Mesendoderm (in vitro differentiated cells): ENCODE data around the gene CBFB. TPM values are rescaled to one million over a fixed set of nuclear protein-coding genes. Genes with fewer than 3 reads are reported as not detected.

Experiments
- DNase-seq: peaks from one replicate; pipeline ENCODE4 v3.0.0; 2013
- H2AK5ac ChIP-seq: 2 replicates; pipeline ENCODE4 v1.6.1; 2013; ENCODE audit warnings: low read length, inconsistent platforms
- H2BK120ac ChIP-seq: 2 replicates; pipeline ENCODE4 v1.6.1; 2013; ENCODE audit warnings: low read depth, mild to moderate bottlenecking, low read length, moderate library complexity, mixed read lengths
- H2BK15ac ChIP-seq: replicated peaks from 2 replicates; pipeline ENCODE4 v1.6.1; 2013; ENCODE audit warnings: low read depth, mild to moderate bottlenecking, moderate library complexity
- H2BK5ac ChIP-seq: 2 replicates; pipeline ENCODE4 v1.6.1; 2013; ENCODE audit warnings: low read length, inconsistent platforms
- H3K18ac ChIP-seq: 2 replicates; pipeline ENCODE4 v1.6.1; 2013; ENCODE audit warnings: mild to moderate bottlenecking, low read length, mixed read lengths
- H3K23ac ChIP-seq: one replicate; pipeline ENCODE4 v1.6.1; 2013; ENCODE audit warnings: low read length
- H3K27ac ChIP-seq: 2 replicates; pipeline ENCODE4 v1.5.1; 2013; ENCODE audit warnings: low read depth, mild to moderate bottlenecking, inconsistent platforms, low read length, moderate library complexity
- H3K27me3 ChIP-seq: 2 replicates; pipeline ENCODE4 v1.6.1; 2013; ENCODE audit warnings: low read length, control low read depth, mild to moderate bottlenecking, inconsistent platforms; ENCODE audit not compliant: insufficient read depth, poor library complexity
- H3K36me3 ChIP-seq: 2 replicates; pipeline ENCODE4 v1.6.1; 2013; ENCODE audit warnings: low read length, inconsistent platforms; ENCODE audit not compliant: control insufficient read depth, insufficient read depth
- H3K4ac ChIP-seq: one replicate; pipeline ENCODE4 v1.6.1; 2013; ENCODE audit warnings: low read depth, mild to moderate bottlenecking, low read length, moderate library complexity
- H3K4me1 ChIP-seq: 2 replicates; pipeline ENCODE4 v1.6.1; 2013; ENCODE audit warnings: low read depth, low read length, inconsistent platforms; ENCODE audit not compliant: control insufficient read depth
- H3K4me2 ChIP-seq: 2 replicates; pipeline ENCODE4 v1.6.1; 2013; ENCODE audit warnings: low read length
- H3K4me3 ChIP-seq: 2 replicates; pipeline ENCODE4 v1.5.1; 2013; ENCODE audit warnings: mild to moderate bottlenecking, low read length
- H3K56ac ChIP-seq: one replicate; pipeline ENCODE4 v1.6.1; 2013; ENCODE audit warnings: low read length
- H3K79me1 ChIP-seq: 2 replicates; pipeline ENCODE4 v1.6.1; 2013; ENCODE audit warnings: low read length, inconsistent platforms
- H3K79me2 ChIP-seq: 2 replicates; pipeline ENCODE4 v1.6.1; 2013; ENCODE audit warnings: mild to moderate bottlenecking, low read length; ENCODE audit not compliant: control insufficient read depth, insufficient read depth
- H3K9ac ChIP-seq: 2 replicates; pipeline ENCODE4 v1.6.1; 2013; ENCODE audit warnings: low read length, inconsistent platforms
- H4K5ac ChIP-seq: one replicate; pipeline ENCODE4 v1.6.1; 2013; ENCODE audit warnings: low read length
- H4K8ac ChIP-seq: one replicate; pipeline ENCODE4 v1.6.1; 2013; ENCODE audit warnings: low read depth, mild to moderate bottlenecking, control low read depth, low read length, moderate library complexity
- WGBS: extraction: QIAGEN DNeasy Blood & Tissue Kit; methylation state at CpG from one replicate; pipeline ENCODE4 v1.1.7; 2013; ENCODE audit warnings: low lambda C conversion rate, missing lambda C conversion rate; ENCODE audit not compliant: insufficient coverage; ENCODE audit errors: extremely low coverage; 5-methylcytosine and 5-hydroxymethylcytosine counted together
- small RNA-seq: library from polyadenylated mRNA; stranded (forward); fragments of <200 nt; extraction: miRNeasy Mini kit (QIAGEN cat#:217004); gene quantifications from one replicate; pipeline ENCODE3, GENCODE V24; 2013; ENCODE audit not compliant: insufficient read depth

Gene CBFB

DNA sequence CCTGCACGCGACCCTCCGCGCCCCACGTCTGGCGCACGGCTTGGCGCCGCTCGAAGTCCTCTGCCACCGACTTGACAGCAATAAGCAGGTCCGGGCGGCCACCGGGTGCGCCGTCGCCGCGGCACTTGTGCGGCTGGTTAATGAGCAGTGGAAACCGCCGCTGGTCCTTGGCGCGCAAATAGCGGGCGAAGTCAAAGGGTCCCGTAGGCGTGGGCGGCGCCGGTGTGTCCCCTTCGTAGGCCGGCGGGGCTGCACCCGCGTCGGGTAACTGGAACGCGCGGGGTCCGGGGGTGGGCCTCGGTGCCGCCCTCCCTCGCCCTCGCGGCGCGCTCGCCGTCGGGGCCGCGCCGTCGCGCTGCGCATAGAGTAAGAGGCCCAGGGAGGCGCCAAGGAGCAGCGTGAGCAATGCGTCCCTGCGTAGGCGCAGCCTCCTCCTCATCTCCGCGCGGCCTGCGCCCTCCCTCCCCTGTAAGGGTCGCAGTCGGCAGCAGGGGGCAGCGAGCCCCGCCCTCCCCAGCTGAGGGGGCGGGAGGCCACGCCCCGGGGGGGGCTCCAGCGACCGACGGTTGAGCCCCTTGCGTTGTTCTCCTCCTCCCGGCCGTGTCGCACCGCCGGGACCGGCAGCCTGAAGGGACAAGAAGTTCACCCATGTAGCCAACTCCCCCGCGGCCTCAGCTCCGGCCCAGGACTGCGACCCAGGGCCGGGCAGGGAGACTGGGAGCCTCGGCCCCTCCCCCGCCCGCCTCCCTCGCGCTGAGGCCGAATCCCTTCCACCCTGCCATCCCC, 121.3 kb downstream of the CBFB start:
- no peaks in the 10 kb centered on the region for H3K79me2 ChIP-seq
- H2BK120ac ChIP-seq = peak overlapping the region; percentile 10
- H3K4me3 ChIP-seq = peak overlapping the region; percentile 63
- no peak overlapping the region for H3K27ac ChIP-seq
- H3K4ac ChIP-seq = peak overlapping the region; percentile 45
- no peak overlapping the region for H4K5ac ChIP-seq
- peaks cover 3% of the 10 kb centered on the region for H3K36me3 ChIP-seq
- H3K4me1 ChIP-seq = no peaks in the 10 kb centered on the region
- no peak overlapping the region for H2BK5ac ChIP-seq
- H3K56ac ChIP-seq = peak overlapping the region; percentile 96
- peak overlapping the region; percentile 61 for H3K4me2 ChIP-seq
- H3K18ac ChIP-seq = peak overlapping the region; percentile 83
- DNase-seq = peak; percentile 89
- H2AK5ac ChIP-seq = no peak overlapping the region
- WGBS = no CpG with 5 or more reads among the region's 94 CpGs
- H3K27me3 ChIP-seq = peaks cover 18% of the 10 kb centered on the region
- no peak overlapping the region for H4K8ac ChIP-seq
- no peak overlapping the region for H3K23ac ChIP-seq
- peak overlapping the region; percentile 86 for H3K9ac ChIP-seq
- H3K79me1 ChIP-seq = no peaks in the 10 kb centered on the region
- no peak overlapping the region for H2BK15ac ChIP-seq

Small RNA genes within 50 kb of the gene (small RNA-seq; reads per million reads assigned to genes)
- not detected for gene RN7SL543P
